DOHH2 (cell line): ENCODE data around the gene TARBP1.
"Not testable (repeated sequence)": the region's sequence is repeated elsewhere in the genome, so short reads cannot be mapped to it uniquely, and the experiment has no call there.

ENCODE experiments used
- CTCF ChIP-seq: fragments of 200-600 bp; sonication (generic); IDR thresholded peaks from one replicate; pipeline ENCODE4 v1.5.1; 2014; ENCODE audit warnings: antibody characterized with exemption, mild to moderate bottlenecking, low read depth, low read length; ENCODE audit not compliant: poor library complexity, severe bottlenecking
- EZH2phosphoT487 ChIP-seq: fragments of 200-600 bp; sonication (generic); IDR thresholded peaks from 2 replicates; pipeline ENCODE4 v1.6.1; 2017; ENCODE audit warnings: borderline replicate concordance, mild to moderate bottlenecking, antibody characterized with exemption, low read length, moderate library complexity, mixed read lengths

DNA sequence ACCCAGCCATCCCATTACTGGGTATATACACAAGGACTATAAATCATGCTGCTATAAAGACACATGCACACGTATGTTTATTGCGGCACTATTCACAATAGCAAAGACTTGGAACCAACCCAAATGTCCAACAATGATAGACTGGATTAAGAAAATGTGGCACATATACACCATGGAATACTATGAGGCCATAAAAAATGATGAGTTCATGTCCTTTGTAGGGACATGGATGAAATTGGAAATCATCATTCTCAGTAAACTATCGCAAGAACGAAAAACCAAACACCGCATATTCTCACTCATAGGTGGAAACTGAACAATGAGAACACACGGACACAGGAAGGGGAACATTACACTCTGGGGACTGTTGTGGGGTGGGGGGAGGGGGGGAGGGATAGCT is 79.5 kb downstream of the TARBP1 start:
- TF ChIP-seq CTCF, EZH2phosphoT487: not testable (repeated sequence)
